A549 treated with ZK216348 at 1 μM for 4 hours (cell line): ENCODE measurements around the gene ACP2. TPM values are rescaled to one million over a fixed set of nuclear protein-coding genes. Genes with fewer than 3 reads are reported as not detected.

Experiments used
- total RNA-seq: library from RNA; stranded (reverse); fragments of 200-300 nt; extraction: Qiagen RNA extraction; gene quantifications from 5 replicates; pipeline ENCODE4 v1.2.3, GENCODE V29; 2022; ENCODE audit warnings: low read depth

Gene ACP2, protein sequence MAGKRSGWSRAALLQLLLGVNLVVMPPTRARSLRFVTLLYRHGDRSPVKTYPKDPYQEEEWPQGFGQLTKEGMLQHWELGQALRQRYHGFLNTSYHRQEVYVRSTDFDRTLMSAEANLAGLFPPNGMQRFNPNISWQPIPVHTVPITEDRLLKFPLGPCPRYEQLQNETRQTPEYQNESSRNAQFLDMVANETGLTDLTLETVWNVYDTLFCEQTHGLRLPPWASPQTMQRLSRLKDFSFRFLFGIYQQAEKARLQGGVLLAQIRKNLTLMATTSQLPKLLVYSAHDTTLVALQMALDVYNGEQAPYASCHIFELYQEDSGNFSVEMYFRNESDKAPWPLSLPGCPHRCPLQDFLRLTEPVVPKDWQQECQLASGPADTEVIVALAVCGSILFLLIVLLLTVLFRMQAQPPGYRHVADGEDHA
- 20.6 to 24.7 TPM (median 21.7 TPM) in 5 replicates for total RNA-seq

DNA sequence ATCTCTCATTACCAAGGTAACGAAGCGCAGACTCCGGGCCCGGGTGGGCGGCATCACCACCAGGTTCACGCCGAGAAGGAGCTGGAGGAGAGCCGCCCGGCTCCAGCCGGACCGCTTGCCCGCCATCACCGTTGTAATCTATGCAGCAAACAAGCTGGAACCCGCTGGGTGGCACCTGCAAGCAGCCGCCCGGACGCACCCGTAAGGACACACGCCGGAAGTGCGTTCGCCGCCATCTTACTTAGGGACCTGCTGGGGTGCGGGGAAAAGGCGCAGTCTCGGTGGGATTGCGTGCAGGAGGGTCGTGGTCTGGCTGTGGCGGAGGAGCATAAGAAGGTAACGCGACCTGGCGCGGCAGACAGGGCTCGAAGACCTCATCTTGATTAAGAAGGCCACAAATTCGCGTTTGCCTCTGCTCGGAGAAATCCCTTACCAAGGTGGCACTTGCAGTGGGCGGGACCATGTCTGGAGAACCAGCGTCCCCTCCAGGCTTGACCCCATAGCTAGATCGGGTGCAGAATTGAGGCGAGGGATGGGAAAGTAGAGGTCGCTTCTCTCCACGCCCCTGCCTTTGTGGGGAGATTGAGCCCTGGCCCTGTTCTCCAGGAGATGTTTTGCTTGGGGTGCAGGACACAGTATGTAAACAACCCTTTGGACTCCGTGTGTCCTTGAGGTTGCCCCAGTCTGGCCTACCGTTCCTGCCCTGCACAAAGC is at the start of gene ACP2:
Gene ACP2, minus strand, starts transcription at position 151 of the 714 bp plus-strand sequence. Its CDS starts 25 bp downstream, at position 126.

DNA sequence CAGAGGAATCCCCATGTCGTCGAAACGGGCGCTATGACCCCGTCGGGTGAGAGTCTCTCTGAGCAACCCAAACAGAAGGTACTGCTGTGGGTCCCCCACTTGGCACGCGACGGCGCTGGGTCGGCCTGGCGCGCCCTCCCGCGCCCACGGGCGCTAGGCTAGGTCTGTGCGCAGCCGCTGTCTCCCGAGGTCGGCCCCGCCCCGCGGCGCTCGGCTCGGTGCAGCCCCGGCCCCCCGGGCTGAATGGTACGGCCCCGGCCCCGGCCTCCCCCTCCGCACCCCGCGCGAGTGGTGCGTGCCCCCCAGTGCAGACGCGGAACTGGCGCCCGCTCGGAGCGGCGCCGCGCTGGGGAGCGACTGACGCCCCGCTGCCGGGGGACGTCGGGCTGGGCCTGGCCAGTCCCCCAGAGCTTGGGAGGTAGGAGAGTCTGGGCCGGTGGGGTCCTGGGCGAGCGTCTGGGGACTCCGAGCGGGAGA is 21.3 kb upstream of the ACP2 start, which contains the start of gene MADD:
Gene MADD, plus strand, starts transcription at position 305 of the 477 bp plus-strand sequence.

DNA sequence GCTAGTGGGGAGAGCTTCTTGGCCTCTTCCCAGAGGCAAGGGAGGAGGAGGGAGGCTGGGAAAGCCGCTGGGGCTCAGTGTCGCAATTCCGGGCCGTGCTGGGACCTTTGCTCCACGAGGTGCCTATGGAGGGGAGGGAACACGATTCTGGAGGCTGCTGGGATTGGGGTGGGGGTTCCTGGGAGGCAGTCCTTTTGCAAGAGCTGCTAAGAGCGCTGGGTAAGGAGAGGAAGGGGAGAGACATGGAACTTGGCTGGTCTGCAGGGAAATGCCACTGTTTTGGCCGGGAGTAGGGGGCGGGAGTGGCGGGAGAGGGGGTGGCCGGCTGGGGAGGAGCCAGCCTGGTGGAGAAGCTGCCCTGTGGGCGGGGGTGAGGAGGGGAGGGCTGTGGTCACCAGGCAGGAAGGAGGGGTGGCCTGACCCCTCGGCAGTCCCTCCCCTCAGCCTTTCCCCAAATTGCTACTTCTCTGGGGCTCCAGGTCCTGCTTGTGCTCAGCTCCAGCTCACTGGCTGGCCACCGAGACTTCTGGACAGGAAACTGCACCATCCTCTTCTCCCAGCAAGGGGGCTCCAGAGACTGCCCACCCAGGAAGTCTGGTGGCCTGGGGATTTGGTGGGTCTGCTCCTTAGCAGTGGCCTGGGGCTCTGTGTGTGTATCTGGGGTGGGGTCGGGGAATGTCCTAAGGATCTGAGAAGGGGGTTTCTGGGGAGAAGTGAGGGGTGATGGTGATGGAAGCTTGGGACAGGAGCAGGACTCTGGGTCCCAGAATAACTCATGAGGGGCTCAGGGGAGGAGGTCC is 9.1 kb upstream of the ACP2 start, which contains the start of gene NR1H3:
Gene NR1H3, plus strand, starts transcription at position 480 of the 800 bp plus-strand sequence. CDS start 1,221 bp downstream, outside the sequence.

Other genes with a start within 250 kb of the ACP2 start
- 26.0 to 40.5 TPM (median 32.5 TPM) in 5 replicates for gene ARFGAP2, start 71.9 kb downstream of the ACP2 start, total RNA-seq
- gene PACSIN3, start 62.4 kb downstream of the ACP2 start, total RNA-seq, result 22.2 to 35.1 TPM (median 32.1 TPM) in 5 replicates
- gene DDB2, start 33.8 kb downstream of the ACP2 start, total RNA-seq, result 78.1 to 95.2 TPM (median 88.8 TPM) in 5 replicates
- gene NR1H3, start 9.2 kb upstream of the ACP2 start, total RNA-seq, result 7.6 to 15.6 TPM (median 11.9 TPM) in 5 replicates
- 21.1 to 23.7 TPM (median 23.0 TPM) in 5 replicates for gene MADD, start 21.3 kb upstream of the ACP2 start, total RNA-seq
- gene MYBPC3, start 103.9 kb upstream of the ACP2 start, total RNA-seq, result 0.06 to 0.09 TPM (median 0.07 TPM) in 5 replicates
- 0.32 TPM in 1 of 5 replicates, not detected in the others for gene SPI1, start 129.7 kb upstream of the ACP2 start, total RNA-seq
- 25.8 to 59.6 TPM (median 49.6 TPM) in 5 replicates for gene SLC39A13, start 159.8 kb upstream of the ACP2 start, total RNA-seq
- gene PSMC3, start 177.6 kb upstream of the ACP2 start, total RNA-seq, result 186 to 247 TPM (median 201 TPM) in 5 replicates
- gene RAPSN, start 200.3 kb upstream of the ACP2 start, total RNA-seq, result 0.46 TPM in 1 of 5 replicates, not detected in the others